Caco-2 (cell line): ENCODE measurements around the gene TPX2. TPM values are rescaled to one million over a fixed set of nuclear protein-coding genes. Genes with fewer than 3 reads are reported as not detected.

Experiments
- BruUV-seq: library from RNA; stranded (reverse); fragments of 400-500 nt; replicated peaks from 2 replicates; lab custom pipeline; 2021; lab: Mats Ljungman, UMichigan
- CTCF ChIA-PET: fragments of 300-600 bp; sonication (Branson Sonifier 250); formaldehyde crosslinking; loops from one replicate; lab custom pipeline; 2022; ENCODE audit warnings: antibody characterized with exemption; lab: Charles Lee
- POLR2A ChIA-PET: fragments of 300-600 bp; sonication (Branson Sonifier 250); formaldehyde crosslinking; loops from one replicate; lab custom pipeline; 2022; ENCODE audit warnings: antibody characterized with exemption; lab: Charles Lee
- DNase-seq, 2 experiments: peaks; one replicate each; pipeline versions ENCODE4 v3.0.0 to v3.0.0-alpha.2; 2020 to 2022
- H3K27me3 ChIP-seq: replicated peaks from 2 replicates; pipeline ENCODE4 v1.6.0; 2011; ENCODE audit warnings: low read length; ENCODE audit not compliant: control insufficient read depth, insufficient read depth
- H3K36me3 ChIP-seq: 2 replicates; pipeline ENCODE4 v1.5.1; 2011; ENCODE audit warnings: low read length; ENCODE audit not compliant: control insufficient read depth, insufficient read depth
- H3K4me1 ChIP-seq: fragments of 250-450 bp; sonication (Bioruptor Pico); 2 replicates; pipeline ENCODE4 v1.5.1; 2020; ENCODE audit warnings: mild to moderate bottlenecking
- H3K4me3 ChIP-seq: 2 replicates; pipeline ENCODE4 v1.5.1; 2011; ENCODE audit warnings: low read depth, mild to moderate bottlenecking, control low read depth, low read length
- H3K9me3 ChIP-seq: fragments of 250-450 bp; sonication (Bioruptor Pico); 2 replicates; pipeline ENCODE4 v1.5.1; 2020; ENCODE audit warnings: mild to moderate bottlenecking, moderate library complexity
- H3K27ac Mint-ChIP-seq: one replicate; pipeline ENCODE4 v1.8.0; 2022; ENCODE audit warnings: mixed read lengths; ENCODE audit not compliant: unreplicated experiment
- H3K27me3 Mint-ChIP-seq: one replicate; pipeline ENCODE4 v1.8.0; 2022; ENCODE audit warnings: mixed read lengths; ENCODE audit not compliant: insufficient read depth, unreplicated experiment
- H3K36me3 Mint-ChIP-seq: one replicate; pipeline ENCODE4 v1.8.0; 2022; ENCODE audit warnings: mild to moderate bottlenecking, mixed read lengths; ENCODE audit not compliant: insufficient read depth, unreplicated experiment
- H3K4me1 Mint-ChIP-seq: one replicate; pipeline ENCODE4 v1.8.0; 2022; ENCODE audit warnings: low read depth, mixed read lengths; ENCODE audit not compliant: unreplicated experiment
- H3K4me3 Mint-ChIP-seq: one replicate; pipeline ENCODE4 v1.8.0; 2022; ENCODE audit warnings: mild to moderate bottlenecking, moderate library complexity, mixed read lengths; ENCODE audit not compliant: unreplicated experiment
- H3K9me3 Mint-ChIP-seq: one replicate; pipeline ENCODE4 v1.8.0; 2022; ENCODE audit warnings: mixed read lengths; ENCODE audit not compliant: unreplicated experiment
- intact Hi-C: fragments of 100-400 bp; cut with micrococcal nuclease; formaldehyde crosslinking; loops from one replicate; pipeline ENCODE4 v1.10.0; 2022; ENCODE audit not compliant: unreplicated experiment
- total RNA-seq: library from RNA; stranded (reverse); gene quantifications from 2 replicates; pipeline ENCODE4 v1.2.3, GENCODE V29; 2022
- TF ChIP-seq, protein P1 (sequence below), 2 experiments: fragments of 200-600 bp in 1 of 2; IDR thresholded peaks; 1 replicate in 1 of 2; 2 replicates in 1 of 2; pipeline versions ENCODE4 v1.5.1 to v1.8.0; 2011 to 2022; ENCODE audit warnings: antibody characterized with exemption in 1 of 2, control low read depth in 1 of 2, inconsistent platforms in 1 of 2, low read depth in 1 of 2, low read length in 1 of 2, mild to moderate bottlenecking in 1 of 2, moderate library complexity in 1 of 2; ENCODE audit not compliant: insufficient read depth in 1 of 2, severe bottlenecking in 1 of 2, unreplicated experiment in 1 of 2

TPX2 gene
- total RNA-seq, 1 experiment from 2014 or later, result 237 TPM

DNA sequence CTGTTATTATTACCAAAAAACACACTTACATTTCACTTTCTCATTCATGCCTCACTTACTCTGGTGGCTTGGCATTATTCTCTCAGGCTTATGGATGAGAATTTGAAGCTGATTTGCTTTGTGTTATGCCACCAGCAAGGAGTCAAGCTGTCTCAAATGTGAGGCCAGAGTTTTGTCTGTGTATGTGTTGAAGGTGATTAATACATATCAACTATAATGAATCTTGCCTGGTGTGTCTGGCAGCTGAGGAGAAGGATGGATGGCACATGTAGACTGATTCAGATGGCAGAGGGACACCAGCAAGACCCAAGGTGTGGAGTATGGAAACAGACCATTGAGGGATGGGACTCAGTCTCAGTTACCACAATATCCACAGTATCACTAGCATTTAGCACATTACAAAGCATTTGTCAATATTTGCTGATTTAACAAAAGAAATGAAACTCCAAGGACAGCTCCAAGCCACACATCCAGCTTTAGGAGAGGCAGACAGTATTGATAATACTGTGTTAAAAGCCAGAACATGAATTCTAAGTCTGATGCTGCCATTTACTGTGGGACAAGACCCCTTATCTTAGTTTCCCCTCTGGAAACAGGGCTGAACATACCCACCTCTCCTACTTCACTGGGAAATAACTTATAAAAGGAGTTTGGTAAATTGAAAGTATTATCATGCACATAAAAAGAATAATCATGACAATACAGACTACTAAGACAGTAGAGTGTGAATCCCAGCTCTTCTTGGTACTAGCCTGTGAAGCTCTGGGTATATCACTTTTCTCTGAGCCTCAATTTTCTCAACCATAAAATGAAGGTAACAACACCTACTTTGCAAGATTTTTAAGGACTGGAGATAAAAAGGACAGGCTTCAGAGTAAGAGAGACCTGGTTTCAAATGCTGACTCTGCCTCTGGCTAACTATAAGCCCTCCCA, 27.6 kb upstream of the TPX2 start:
- peak overlapping the region; percentile 97 for H3K27ac Mint-ChIP-seq
- H3K9me3 ChIP-seq, result no peaks in the 10 kb centered on the region
- H3K36me3 ChIP-seq, result peaks cover 25% of the 10 kb centered on the region
- intact Hi-C loops, result loop anchor here (1.0 to 5.0 kb wide), 4 partner anchors 7 to 516 kb away; no protein-coding TSS in a partner anchor
- peaks cover 99% of the 10 kb centered on the region for H3K36me3 Mint-ChIP-seq
- peak overlapping the region; percentile 69 for H3K4me3 Mint-ChIP-seq
- TSS peak; percentile 23 for BruUV-seq
- DNase-seq, result no peak
- no peaks in the 10 kb centered on the region for H3K27me3 Mint-ChIP-seq
- peaks cover 81% of the 10 kb centered on the region for H3K4me1 Mint-ChIP-seq
- H3K4me3 ChIP-seq, result no peak overlapping the region
- H3K4me1 ChIP-seq, result peaks cover 95% of the 10 kb centered on the region
- no peaks in the 10 kb centered on the region for H3K9me3 Mint-ChIP-seq
- ChIA-PET CTCF (interaction anchor here (0.7 to 5.4 kb wide), 9 partner anchors 9 to 77 kb away, joined by 3 to 48 read pairs (median 6); partner anchors contain the start of gene BCL2L1), POLR2A (interaction anchor here (0.6 to 6.9 kb wide), 7 partner anchors 10 to 1981 kb away, joined by 3 to 169 read pairs (median 7); partner anchors contain the start of gene BCL2L1)
- no peaks in the 10 kb centered on the region for H3K27me3 ChIP-seq
- TF ChIP-seq, protein P1, sequence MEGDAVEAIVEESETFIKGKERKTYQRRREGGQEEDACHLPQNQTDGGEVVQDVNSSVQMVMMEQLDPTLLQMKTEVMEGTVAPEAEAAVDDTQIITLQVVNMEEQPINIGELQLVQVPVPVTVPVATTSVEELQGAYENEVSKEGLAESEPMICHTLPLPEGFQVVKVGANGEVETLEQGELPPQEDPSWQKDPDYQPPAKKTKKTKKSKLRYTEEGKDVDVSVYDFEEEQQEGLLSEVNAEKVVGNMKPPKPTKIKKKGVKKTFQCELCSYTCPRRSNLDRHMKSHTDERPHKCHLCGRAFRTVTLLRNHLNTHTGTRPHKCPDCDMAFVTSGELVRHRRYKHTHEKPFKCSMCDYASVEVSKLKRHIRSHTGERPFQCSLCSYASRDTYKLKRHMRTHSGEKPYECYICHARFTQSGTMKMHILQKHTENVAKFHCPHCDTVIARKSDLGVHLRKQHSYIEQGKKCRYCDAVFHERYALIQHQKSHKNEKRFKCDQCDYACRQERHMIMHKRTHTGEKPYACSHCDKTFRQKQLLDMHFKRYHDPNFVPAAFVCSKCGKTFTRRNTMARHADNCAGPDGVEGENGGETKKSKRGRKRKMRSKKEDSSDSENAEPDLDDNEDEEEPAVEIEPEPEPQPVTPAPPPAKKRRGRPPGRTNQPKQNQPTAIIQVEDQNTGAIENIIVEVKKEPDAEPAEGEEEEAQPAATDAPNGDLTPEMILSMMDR (IDR thresholded peaks at IDR 0.05; ENCODE audit: insufficient read depth in 1 of 2, low read depth in 1 of 2, low read length in 1 of 2, severe bottlenecking in 1 of 2, unreplicated experiment in 1 of 2), result no peak

DNA sequence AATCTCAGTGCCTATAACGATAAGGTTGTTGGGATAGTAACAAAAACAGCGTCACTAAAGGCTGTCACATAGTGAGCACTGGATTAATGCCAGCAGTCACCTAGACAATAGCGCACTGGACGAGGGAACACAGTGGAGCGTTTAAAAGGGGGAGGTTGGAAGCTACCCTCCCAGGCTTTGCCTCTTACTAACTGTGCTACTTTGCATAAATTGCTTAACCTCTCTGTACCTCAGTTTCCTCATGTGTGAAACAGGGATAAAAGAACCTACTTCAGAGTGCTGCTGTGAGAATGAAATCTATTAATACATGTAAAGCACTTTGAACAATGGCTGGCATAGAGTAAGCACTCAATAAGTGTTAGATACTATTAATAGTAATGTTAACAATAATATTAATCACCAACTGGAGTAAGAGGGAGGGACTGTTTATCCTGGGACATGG, 27.0 kb upstream of the TPX2 start:
- no peaks in the 10 kb centered on the region for H3K27me3 Mint-ChIP-seq
- intact Hi-C loops, result loop anchor here (1.0 to 5.0 kb wide), 4 partner anchors 8 to 515 kb away; no protein-coding TSS in a partner anchor
- peaks cover 95% of the 10 kb centered on the region for H3K4me1 ChIP-seq

More for the DNA sequence above, 27.0 kb upstream of the TPX2 start:
- BruUV-seq, result TSS peak; percentile 21
- CTCF ChIA-PET, result interaction anchor here (0.7 to 5.4 kb wide), 13 partner anchors 7 to 149 kb away, joined by 3 to 48 read pairs (median 5); partner anchors contain the start of genes BCL2L1 and ID1
- peaks cover 81% of the 10 kb centered on the region for H3K4me1 Mint-ChIP-seq
- H3K9me3 ChIP-seq, result no peaks in the 10 kb centered on the region
- H3K4me3 Mint-ChIP-seq, result peak overlapping the region; percentile 69
- POLR2A ChIA-PET, result interaction anchor here (0.6 to 6.9 kb wide), 15 partner anchors 8 to 139 kb away, joined by 3 to 169 read pairs (median 10); partner anchors contain the start of genes BCL2L1 and ID1
- peak overlapping the region; percentile 97 for H3K27ac Mint-ChIP-seq
- no peaks in the 10 kb centered on the region for H3K9me3 Mint-ChIP-seq
- TF ChIP-seq, protein P1 (IDR thresholded peaks at IDR 0.05; ENCODE audit: insufficient read depth in 1 of 2, low read depth in 1 of 2, low read length in 1 of 2, severe bottlenecking in 1 of 2, unreplicated experiment in 1 of 2), result no peak
- H3K27me3 ChIP-seq, result no peaks in the 10 kb centered on the region
- H3K36me3 ChIP-seq, result peaks cover 20% of the 10 kb centered on the region
- H3K4me3 ChIP-seq, result no peak overlapping the region
- DNase-seq, result no peak
- H3K36me3 Mint-ChIP-seq, result peaks cover 99% of the 10 kb centered on the region
